Muscle layer of duodenum (tissue), 2 donors: Measurements from ENCODE around the gene TNIK.
A peak's percentile ranks its signal among the peaks of the same experiment; 100 is the strongest.

ENCODE experiments used
- H3K27ac ChIP-seq: one replicate; pipeline ENCODE4 v1.7.0; 2013; ENCODE audit warnings: mild to moderate bottlenecking, low read length
- H3K27me3 ChIP-seq: one replicate; pipeline ENCODE4 v1.7.0; 2013; ENCODE audit warnings: low read depth, mild to moderate bottlenecking, control low read depth, low read length
- H3K36me3 ChIP-seq, 2 donors: one replicate each; pipeline ENCODE4 v1.7.0; 2013; ENCODE audit warnings: low read length in 2 of 2, control low read depth in 1 of 2, mild to moderate bottlenecking in 1 of 2; ENCODE audit not compliant: insufficient read depth in 2 of 2, control insufficient read depth in 1 of 2
- H3K4me1 ChIP-seq, 2 donors: one replicate each; pipeline ENCODE4 v1.7.0; 2013; ENCODE audit warnings: low read length in 2 of 2, mild to moderate bottlenecking in 2 of 2, control low read depth in 1 of 2, moderate library complexity in 1 of 2; ENCODE audit not compliant: insufficient read depth in 2 of 2, control insufficient read depth in 1 of 2
- H3K4me3 ChIP-seq, 2 donors: one replicate each; pipeline ENCODE4 v1.7.0; 2013; ENCODE audit warnings: low read length in 2 of 2, low read depth in 1 of 2, mild to moderate bottlenecking in 1 of 2
- H3K9me3 ChIP-seq, 2 donors: one replicate each; pipeline ENCODE4 v1.7.0; 2013; ENCODE audit warnings: low read length in 2 of 2, control low read depth in 1 of 2, mild to moderate bottlenecking in 1 of 2; ENCODE audit not compliant: control insufficient read depth in 1 of 2
- donor health status: healthy.

Gene TNIK

GRCh38 chr3:171346582-171347300, 113.5 kb downstream of the TNIK start:
- Histone ChIP-seq H3K4me3 (no peak overlapping the region), H3K27ac (no peak overlapping the region), H3K4me1 (peaks cover 7 to 10% of the 10 kb centered on the region in 2 donors)

GRCh38 chr3:171346019-171346418, 114.2 kb downstream of the TNIK start:
- H3K9me3 ChIP-seq, result no peaks in the 10 kb centered on the region
- no peaks in the 10 kb centered on the region for H3K36me3 ChIP-seq
- no peak overlapping the region for H3K4me3 ChIP-seq
- peaks cover 7 to 10% of the 10 kb centered on the region in 2 donors for H3K4me1 ChIP-seq
- no peaks in the 10 kb centered on the region for H3K27me3 ChIP-seq
- no peak overlapping the region for H3K27ac ChIP-seq

More at GRCh38 chr3:171346582-171347300, 113.5 kb downstream of the TNIK start:
- no peaks in the 10 kb centered on the region for H3K9me3 ChIP-seq
- no peaks in the 10 kb centered on the region for H3K36me3 ChIP-seq
- no peaks in the 10 kb centered on the region for H3K27me3 ChIP-seq

GRCh38 chr3:171345107-171345843, 114.9 kb downstream of the TNIK start:
- peaks cover 7 to 10% of the 10 kb centered on the region in 2 donors for H3K4me1 ChIP-seq

DNA sequence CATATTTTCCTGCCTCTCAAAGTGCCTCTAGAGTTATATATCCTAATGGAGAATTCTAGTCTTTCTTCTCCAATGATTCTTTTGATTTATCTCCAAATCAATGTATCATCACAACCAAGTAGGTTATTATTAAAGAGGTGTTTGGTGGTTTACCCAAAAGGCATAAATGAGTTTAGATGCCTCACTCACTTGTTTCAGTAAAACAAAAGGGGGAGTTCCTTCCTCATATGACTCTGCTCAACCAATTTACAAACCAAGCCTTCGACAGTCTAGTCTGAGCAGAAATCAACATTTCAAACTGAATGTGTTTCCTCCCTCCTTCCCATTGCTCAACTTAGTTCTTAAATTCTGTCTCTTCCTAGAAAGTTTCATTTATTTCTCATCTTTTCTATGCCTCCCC, 116.5 kb downstream of the TNIK start:
- peaks cover 0 to 10% of the 10 kb centered on the region in 2 donors for H3K4me1 ChIP-seq

More at GRCh38 chr3:171345107-171345843, 114.9 kb downstream of the TNIK start:
- Histone ChIP-seq H3K36me3 (no peaks in the 10 kb centered on the region), H3K27ac (no peak overlapping the region), H3K4me3 (no peak overlapping the region), H3K27me3 (no peaks in the 10 kb centered on the region), H3K9me3 (no peaks in the 10 kb centered on the region)

DNA sequence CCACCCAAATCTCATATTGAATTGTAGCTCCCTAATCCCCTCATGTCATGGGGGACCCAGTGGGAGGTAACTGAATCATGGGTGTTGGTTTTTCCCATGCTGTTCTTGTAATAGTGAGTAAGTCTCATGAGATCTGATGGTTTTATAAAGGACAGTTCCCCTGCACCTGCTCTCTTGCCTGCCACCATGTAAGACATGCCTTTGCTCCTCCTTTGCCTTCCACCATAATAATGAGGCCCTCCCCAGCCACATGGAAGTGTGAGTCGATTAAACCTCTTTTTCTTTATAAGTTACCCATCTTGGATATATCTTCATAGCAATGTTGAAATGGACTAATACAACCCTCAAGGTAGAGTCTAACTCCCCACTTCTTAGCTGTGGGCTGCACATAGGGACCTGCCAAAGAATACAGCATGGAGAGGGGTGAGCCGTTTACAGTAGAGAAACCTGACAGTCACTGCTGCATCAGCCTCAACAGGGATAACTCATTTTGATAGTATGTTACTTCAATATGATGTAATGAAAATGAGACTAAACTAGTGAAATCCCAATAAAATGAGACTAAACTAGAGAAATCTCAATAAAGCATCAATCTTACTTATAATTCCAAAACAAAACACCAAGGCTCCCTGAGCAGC, 117.3 kb downstream of the TNIK start:
- no peaks in the 10 kb centered on the region for H3K9me3 ChIP-seq
- H3K36me3 ChIP-seq, result no peaks in the 10 kb centered on the region
- H3K4me1 ChIP-seq, result peaks cover 0 to 10% of the 10 kb centered on the region in 2 donors
- no peak overlapping the region for H3K4me3 ChIP-seq
- no peak overlapping the region for H3K27ac ChIP-seq
- no peaks in the 10 kb centered on the region for H3K27me3 ChIP-seq

More for the DNA sequence above, 116.5 kb downstream of the TNIK start:
- Histone ChIP-seq H3K36me3 (no peaks in the 10 kb centered on the region), H3K27me3 (no peaks in the 10 kb centered on the region), H3K27ac (no peak overlapping the region), H3K4me3 (no peak overlapping the region), H3K9me3 (no peaks in the 10 kb centered on the region)

DNA sequence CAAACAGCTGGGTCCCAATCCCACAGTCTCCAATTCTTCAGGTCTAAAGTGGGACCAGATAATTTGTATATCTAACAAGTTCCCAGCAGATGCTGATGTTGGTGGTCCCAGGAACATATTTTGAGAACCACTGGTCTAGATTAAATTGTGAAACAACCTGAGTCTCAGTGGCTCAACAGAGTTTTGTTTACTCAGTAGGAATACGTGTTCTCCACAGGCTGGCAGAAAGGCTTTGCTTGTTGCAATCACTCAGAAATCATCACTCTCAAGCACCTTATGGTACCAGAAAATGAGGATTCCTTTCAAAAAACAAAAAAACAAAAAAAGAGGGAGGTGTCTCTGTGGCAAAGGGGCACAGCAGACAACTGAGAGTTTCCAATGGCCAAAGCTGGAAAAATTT, 118.0 kb downstream of the TNIK start:
- Histone ChIP-seq H3K27me3 (no peaks in the 10 kb centered on the region), H3K27ac (no peak overlapping the region), H3K36me3 (no peaks in the 10 kb centered on the region), H3K4me3 (no peak overlapping the region), H3K4me1 (peaks cover 0 to 4% of the 10 kb centered on the region in 2 donors), H3K9me3 (no peaks in the 10 kb centered on the region)

DNA sequence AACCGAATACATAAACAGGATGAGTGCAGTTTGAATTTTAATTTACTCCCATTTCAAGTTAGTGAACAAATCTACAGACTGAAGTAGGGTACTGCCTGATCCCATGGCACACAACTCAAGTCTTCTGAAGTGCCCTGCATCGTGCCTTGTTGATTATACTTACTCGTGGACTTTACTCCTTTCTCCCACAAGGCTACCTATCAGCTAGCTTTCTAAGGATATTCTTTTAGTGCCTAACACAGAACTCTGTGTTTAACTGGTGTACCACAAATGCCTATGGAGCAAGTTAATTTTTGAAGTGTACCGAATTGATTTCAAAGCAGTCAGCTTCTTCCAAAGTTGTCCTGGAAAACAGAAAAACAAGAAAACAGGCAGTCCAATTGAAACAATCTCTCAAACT, 119.8 kb downstream of the TNIK start:
- Histone ChIP-seq H3K9me3 (no peaks in the 10 kb centered on the region), H3K4me1 (no peaks in the 10 kb centered on the region), H3K4me3 (no peak overlapping the region), H3K27me3 (no peaks in the 10 kb centered on the region), H3K36me3 (no peaks in the 10 kb centered on the region), H3K27ac (no peak overlapping the region)

GRCh38 chr3:171339598-171339997, 120.6 kb downstream of the TNIK start:
- Histone ChIP-seq H3K27ac (no peak overlapping the region), H3K36me3 (no peaks in the 10 kb centered on the region), H3K27me3 (no peaks in the 10 kb centered on the region), H3K4me3 (no peak overlapping the region), H3K9me3 (no peaks in the 10 kb centered on the region), H3K4me1 (peaks cover 0 to 7% of the 10 kb centered on the region in 2 donors)

- H3K4me3 ChIP-seq, result no peak overlapping the region
- no peaks in the 10 kb centered on the region for H3K36me3 ChIP-seq
- no peak overlapping the region for H3K27ac ChIP-seq
- no peaks in the 10 kb centered on the region for H3K27me3 ChIP-seq
- peaks cover 0 to 13% of the 10 kb centered on the region in 2 donors for H3K4me1 ChIP-seq
- no peaks in the 10 kb centered on the region for H3K9me3 ChIP-seq
Measured at GRCh38 chr3:171336406-171336805, 123.8 kb downstream of the TNIK start.

- H3K27me3 ChIP-seq, result no peaks in the 10 kb centered on the region
- peaks cover 0 to 13% of the 10 kb centered on the region in 2 donors for H3K4me1 ChIP-seq
- H3K9me3 ChIP-seq, result no peaks in the 10 kb centered on the region
- H3K27ac ChIP-seq, result no peak overlapping the region
- H3K4me3 ChIP-seq, result no peak overlapping the region
- no peaks in the 10 kb centered on the region for H3K36me3 ChIP-seq
Measured at GRCh38 chr3:171335559-171335958, 124.6 kb downstream of the TNIK start.

GRCh38 chr3:171334465-171334811, 125.8 kb downstream of the TNIK start:
- Histone ChIP-seq H3K4me3 (no peak overlapping the region), H3K27me3 (no peaks in the 10 kb centered on the region), H3K9me3 (no peaks in the 10 kb centered on the region), H3K36me3 (no peaks in the 10 kb centered on the region), H3K27ac (peak overlapping the region; percentile 17), H3K4me1 (peaks cover 0 to 19% of the 10 kb centered on the region in 2 donors)
